Heart left ventricle (tissue), 13 donors: ENCODE data around the gene RAB6A.

Source experiments
- POLR2A ChIP-seq, 2 donors: fragments of 450-650 bp; IDR thresholded peaks; one replicate each; pipeline ENCODE4 v1.6.1; 2017; ENCODE audit warnings: antibody characterized with exemption in 2 of 2, mild to moderate bottlenecking in 2 of 2, moderate library complexity in 2 of 2
- TF ChIP-seq, protein P1 (sequence below), 12 donors: fragments of 200-600 bp; sonication (generic) in 4 of 12; IDR thresholded peaks; one replicate each; pipeline versions ENCODE4 v1.5.0 to v1.8.0; 2018 to 2022; ENCODE audit warnings: antibody characterized with exemption in 12 of 12, mild to moderate bottlenecking in 5 of 12
- donor health status: ischemic (EF 13 %, LVEDD 7.1; RV severe dilation, severe dysfunction).
- donor health status: DM: no; HTN: yes; CAD: no.
- donor health status: DM: no; HTN: no; CAD: no.
- donor health status: ischemic (EF 25% LVEDD 6.9; RV normal size, moderate dysfunction).
- donor health status: ischemic (EF 25% LVEDD 5.7; RV mildly dilated, moderate dysfunction).
- donor health status: ischemic (EF 35%, LVEDD 5.7; RV mildly dilated, moderate dysfunction).
- donor health status: nonischemic (EF 11% LVEDD 7.7; RV severe dilation, severe dysfunction).
- donor health status: DM: yes; HTN: yes; CAD: no.
- donor health status: PGD.
- donor health status: ischemic (EF 29% LVEDD 5.4; RV normal size, mild dysfunction).
- donor health status: nonischemic (EF 23%, LVEDD 6.1; RV moderate dilation, normal function).

- TF ChIP-seq, protein P1, sequence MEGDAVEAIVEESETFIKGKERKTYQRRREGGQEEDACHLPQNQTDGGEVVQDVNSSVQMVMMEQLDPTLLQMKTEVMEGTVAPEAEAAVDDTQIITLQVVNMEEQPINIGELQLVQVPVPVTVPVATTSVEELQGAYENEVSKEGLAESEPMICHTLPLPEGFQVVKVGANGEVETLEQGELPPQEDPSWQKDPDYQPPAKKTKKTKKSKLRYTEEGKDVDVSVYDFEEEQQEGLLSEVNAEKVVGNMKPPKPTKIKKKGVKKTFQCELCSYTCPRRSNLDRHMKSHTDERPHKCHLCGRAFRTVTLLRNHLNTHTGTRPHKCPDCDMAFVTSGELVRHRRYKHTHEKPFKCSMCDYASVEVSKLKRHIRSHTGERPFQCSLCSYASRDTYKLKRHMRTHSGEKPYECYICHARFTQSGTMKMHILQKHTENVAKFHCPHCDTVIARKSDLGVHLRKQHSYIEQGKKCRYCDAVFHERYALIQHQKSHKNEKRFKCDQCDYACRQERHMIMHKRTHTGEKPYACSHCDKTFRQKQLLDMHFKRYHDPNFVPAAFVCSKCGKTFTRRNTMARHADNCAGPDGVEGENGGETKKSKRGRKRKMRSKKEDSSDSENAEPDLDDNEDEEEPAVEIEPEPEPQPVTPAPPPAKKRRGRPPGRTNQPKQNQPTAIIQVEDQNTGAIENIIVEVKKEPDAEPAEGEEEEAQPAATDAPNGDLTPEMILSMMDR (IDR thresholded peaks at IDR 0.05) = no peak
- no peak for TF ChIP-seq POLR2A (IDR thresholded peaks at IDR 0.05)
These were observed 47.2 kb upstream of the RAB6A start for GRCh38 chr11:73808052-73808451.
